T-cell (primary cell): ENCODE data around the gene IFITM2. TPM values are rescaled to one million over a fixed set of nuclear protein-coding genes. Genes with fewer than 3 reads are reported as not detected.
"Not testable (repeated sequence)": the region's sequence is repeated elsewhere in the genome, so short reads cannot be mapped to it uniquely, and the experiment has no call there.

Experiments used
- ATAC-seq, 4 experiments: fragments of 200-7000 bp in 3 of 4; fragments of 150-1000 bp in 1 of 4; cut with Tn5 transposase; replicated peaks in 1 of 4; 1 replicate in 3 of 4; 2 replicates in 1 of 4; pipeline ENCODE4 v1.10.0; 2021; ENCODE audit warnings: moderate library complexity in 3 of 4, mild to moderate bottlenecking in 2 of 4, moderate number of reproducible peaks in 1 of 4
- CTCF ChIA-PET, 2 donors: fragments of 300-600 bp; sonication (Branson Sonifier 250); formaldehyde crosslinking; loops; one replicate each; lab custom pipeline; 2022; ENCODE audit warnings: antibody characterized with exemption in 2 of 2; lab: Charles Lee
- POLR2A ChIA-PET, 2 donors: fragments of 300-600 bp; sonication (Branson Sonifier 250); formaldehyde crosslinking; loops; one replicate each; lab custom pipeline; 2022; ENCODE audit warnings: antibody characterized with exemption in 2 of 2; lab: Charles Lee
- DNase-seq, 35 experiments: peaks; one replicate each; pipeline versions ENCODE4 v3.0.0 to v3.0.0-alpha.2; 2013 to 2023
- H3K27ac ChIP-seq: one replicate; pipeline ENCODE4 v1.5.1; 2013; ENCODE audit warnings: low read length
- H3K27me3 ChIP-seq, 2 experiments: replicated peaks in 1 of 2; 1 replicate in 1 of 2; 2 replicates in 1 of 2; pipeline versions ENCODE4 v1.6.1 to v1.7.0; 2013; ENCODE audit warnings: low read length in 1 of 2, mixed read lengths in 1 of 2; ENCODE audit not compliant: control insufficient read depth in 2 of 2, insufficient read depth in 2 of 2; ENCODE audit errors: extremely low read depth in 1 of 2
- H3K36me3 ChIP-seq, 2 donors: 1 replicate in 1 of 2; 2 replicates in 1 of 2; pipeline versions ENCODE4 v1.6.1 to v1.7.0; 2013; ENCODE audit warnings: low read length in 1 of 2; ENCODE audit not compliant: control insufficient read depth in 2 of 2, insufficient read depth in 1 of 2; ENCODE audit errors: extremely low read depth in 1 of 2
- H3K4me1 ChIP-seq, 2 experiments: 1 replicate in 1 of 2; 2 replicates in 1 of 2; pipeline versions ENCODE4 v1.6.1 to v1.7.0; 2013; ENCODE audit warnings: low read length in 2 of 2, mixed read lengths in 1 of 2; ENCODE audit not compliant: insufficient read depth in 2 of 2, control insufficient read depth in 1 of 2; ENCODE audit errors: extremely low read depth in 1 of 2
- H3K4me3 ChIP-seq, 2 donors: 1 replicate in 1 of 2; 2 replicates in 1 of 2; pipeline versions ENCODE4 v1.5.1 to v1.7.0; 2013; ENCODE audit warnings: mild to moderate bottlenecking in 2 of 2, low read length in 1 of 2, moderate library complexity in 1 of 2; ENCODE audit not compliant: control insufficient read depth in 1 of 2; ENCODE audit errors: extremely low read depth in 1 of 2
- H3K9me3 ChIP-seq: 2 replicates; pipeline ENCODE4 v1.7.0; 2013
- H3K27ac Mint-ChIP-seq, 2 donors: one replicate each; pipeline ENCODE4 v1.8.0; 2020 to 2021; ENCODE audit warnings: mild to moderate bottlenecking in 2 of 2, mixed read lengths in 2 of 2
- H3K27me3 Mint-ChIP-seq, 2 donors: one replicate each; pipeline ENCODE4 v1.8.0; 2021 to 2022; ENCODE audit warnings: mixed read lengths in 2 of 2
- H3K36me3 Mint-ChIP-seq: one replicate; pipeline ENCODE4 v1.8.0; 2021; ENCODE audit warnings: mixed read lengths
- H3K4me1 Mint-ChIP-seq, 3 donors: one replicate each; pipeline ENCODE4 v1.8.0; 2020 to 2022; ENCODE audit warnings: mixed read lengths in 3 of 3, mild to moderate bottlenecking in 1 of 3
- H3K4me3 Mint-ChIP-seq, 3 donors: one replicate each; pipeline ENCODE4 v1.8.0; 2020 to 2022; ENCODE audit warnings: mild to moderate bottlenecking in 3 of 3, mixed read lengths in 3 of 3, moderate library complexity in 3 of 3
- H3K9me3 Mint-ChIP-seq, 3 donors: one replicate each; pipeline ENCODE4 v1.8.0; 2020 to 2022; ENCODE audit warnings: mixed read lengths in 3 of 3
- WGBS: methylation state at CpG from one replicate; pipeline ENCODE4 v1.1.5; 2013; ENCODE audit warnings: missing lambda C conversion rate; ENCODE audit not compliant: insufficient coverage; 5-methylcytosine and 5-hydroxymethylcytosine counted together
- total RNA-seq, 35 experiments: library from RNA in 6 of 35; stranded (reverse) in 6 of 35; fragments of 120-200 nt in 1 of 35; gene quantifications; one replicate each; pipeline versions ENCODE4 v1.2.1 to v1.2.4 and lab custom pipeline; 2013 to 2026

The IFITM2 gene
- total RNA-seq, 5 donors from 2014 or later (not counting 1 experiment from before 2014, with no cell fraction given), result 276 to 654 (median 359) TPM

DNA sequence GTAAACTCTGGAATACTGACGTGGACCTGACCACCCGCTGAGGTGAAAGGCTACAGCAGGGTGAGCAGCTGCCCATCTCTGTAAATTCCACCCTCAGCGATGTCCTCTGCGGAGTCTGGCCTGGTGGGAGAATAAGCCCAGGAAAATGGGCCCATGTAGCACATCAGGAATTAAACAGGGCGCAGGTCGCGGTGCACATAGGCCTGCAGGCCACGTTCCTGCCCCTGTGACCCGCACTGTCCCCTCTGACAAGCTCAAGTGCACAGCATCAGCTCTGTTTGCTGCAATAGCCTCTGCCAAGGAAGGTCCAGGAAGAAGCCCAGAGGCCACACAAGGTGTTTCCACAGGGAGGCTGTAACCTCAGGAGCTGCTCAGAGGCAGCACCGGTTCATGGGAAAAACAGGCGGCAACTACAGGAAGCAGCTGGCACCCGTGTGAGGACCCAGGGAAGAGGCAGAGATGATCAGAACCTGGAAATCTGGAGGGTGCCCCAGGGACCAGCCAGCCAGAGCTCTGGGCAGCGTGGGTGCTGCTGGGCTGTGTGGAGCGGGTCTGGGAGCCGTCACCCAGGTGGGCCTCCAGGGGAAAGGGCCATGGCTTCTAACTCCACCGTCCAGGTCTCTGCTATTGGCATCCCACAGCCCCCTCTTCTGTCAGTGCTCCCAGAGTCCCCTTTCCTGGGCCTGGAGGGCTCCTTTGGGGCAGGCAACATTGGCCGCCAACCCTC lies 808 bp upstream of the IFITM2 start:
- WGBS, result 97% methylated on average over 16 of the region's 17 CpGs
- H3K4me1 Mint-ChIP-seq, result peaks cover 43 to 58% (median 57%) of the 10 kb centered on the region in 3 donors
- Histone ChIP-seq H3K36me3 (no peaks in the 10 kb centered on the region), H3K27me3 (no peaks in the 10 kb centered on the region), H3K27ac (peak overlapping the region; percentile 86), H3K4me1 (peaks cover 14 to 55% of the 10 kb centered on the region in 2 experiments), H3K4me3 (peak overlapping the region in 1 of 2 donors; percentile 20), H3K9me3 (no peaks in the 10 kb centered on the region)
- H3K4me3 Mint-ChIP-seq, result peak overlapping the region; percentile 84 to 94 (median 90)
- ATAC-seq (no peak), DNase-seq (no peak)
- peak overlapping the region; percentile 97 to 99 for H3K27ac Mint-ChIP-seq
- H3K36me3 Mint-ChIP-seq, result no peaks in the 10 kb centered on the region
- POLR2A ChIA-PET, result no interaction called here
- no peaks in the 10 kb centered on the region for H3K9me3 Mint-ChIP-seq
- peaks cover 0 to 2% of the 10 kb centered on the region in 2 donors for H3K27me3 Mint-ChIP-seq
- CTCF ChIA-PET, result interaction anchor here in 1 of 2 donors (0.7 to 0.8 kb wide), 2 partner anchors 10 to 56 kb away, joined by 3 to 5 read pairs; no protein-coding TSS in a partner anchor

- ChIA-PET CTCF (interaction anchor here (0.6 to 1.3 kb wide), 3 partner anchors 47 to 106 kb away, joined by 3 read pairs; partner anchors contain the start of gene SIGIRR (in 1 of the 2)), POLR2A (interaction anchor here in 1 of 2 donors (0.7 kb wide), 1 partner anchor 136 kb away, joined by 3 read pairs; no protein-coding TSS in a partner anchor)
- not testable (repeated sequence) for H3K36me3 ChIP-seq, H3K36me3 Mint-ChIP-seq, H3K27me3 Mint-ChIP-seq, H3K9me3 Mint-ChIP-seq, H3K27me3 ChIP-seq, H3K9me3 ChIP-seq
- ATAC-seq (peak in 3 of 4 experiments; percentile 6 to 11 (median 10)), DNase-seq (peak in 6 of 35 experiments; percentile 30 to 53 (median 46))
- Mint-ChIP-seq H3K4me1 (peaks cover 53 to 68% (median 65%) of the 10 kb centered on the region in 3 donors), H3K4me3 (peak overlapping the region; percentile 84 to 94 (median 90)), H3K27ac (peak overlapping the region; percentile 97 to 99)
- Histone ChIP-seq H3K4me3 (peak overlapping the region; percentile 69 to 70), H3K4me1 (peaks cover 17 to 74% of the 10 kb centered on the region in 2 experiments), H3K27ac (peak overlapping the region; percentile 86)
- 11% methylated on average over 13 of the region's 24 CpGs for WGBS
Measured at GRCh38 chr11:308740-309665, 1.4 kb downstream of the IFITM2 start.

DNA sequence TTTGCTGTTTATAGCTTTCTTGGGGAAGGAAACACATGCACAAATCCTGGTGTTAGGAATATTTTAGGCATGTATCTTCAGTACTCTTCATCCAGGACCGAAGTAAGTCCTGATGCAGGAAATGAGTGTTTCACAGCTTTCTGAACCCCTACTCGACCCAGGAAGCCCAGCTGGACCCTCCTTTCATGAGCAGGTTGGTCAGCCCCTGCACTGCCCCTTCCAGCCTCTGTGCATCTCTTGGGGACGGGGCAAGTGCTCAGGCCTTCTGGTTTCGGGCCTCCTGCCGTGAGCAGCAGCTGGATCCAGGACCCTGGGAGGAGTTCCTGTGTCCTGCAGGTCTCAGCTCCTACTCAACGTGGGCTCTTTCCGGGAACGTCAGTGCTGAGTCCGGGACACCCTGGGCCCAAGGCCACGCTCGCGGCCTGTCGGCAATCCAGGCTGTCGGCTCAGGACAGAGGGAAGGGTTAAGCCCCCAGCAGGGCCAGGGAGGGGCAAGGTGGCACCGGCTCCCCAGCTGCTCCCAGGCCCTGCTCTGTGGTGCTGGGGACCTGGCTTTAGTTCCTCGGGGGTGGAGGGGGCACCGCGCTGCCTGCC lies 2.5 kb downstream of the IFITM2 start:
- H3K9me3 ChIP-seq, H3K36me3 Mint-ChIP-seq, H3K9me3 Mint-ChIP-seq, H3K27me3 ChIP-seq, POLR2A ChIA-PET, H3K36me3 ChIP-seq, DNase-seq, ATAC-seq, H3K27me3 Mint-ChIP-seq: not testable (repeated sequence)
- 0% methylated on average over 2 of the region's 18 CpGs for WGBS
- H3K4me3 Mint-ChIP-seq, result peak overlapping the region; percentile 84 to 94 (median 90)
- Histone ChIP-seq H3K4me1 (peaks cover 17 to 68% of the 10 kb centered on the region in 2 experiments), H3K4me3 (peak overlapping the region; percentile 69 to 70), H3K27ac (peak overlapping the region; percentile 86)
- peak overlapping the region; percentile 97 to 99 for H3K27ac Mint-ChIP-seq
- CTCF ChIA-PET, result interaction anchor here in 1 of 2 donors (1.3 kb wide), 1 partner anchor 60 kb away, joined by 3 read pairs; no protein-coding TSS in a partner anchor
- peaks cover 50 to 69% (median 64%) of the 10 kb centered on the region in 3 donors for H3K4me1 Mint-ChIP-seq

- H3K4me1 Mint-ChIP-seq, result peaks cover 39 to 58% (median 54%) of the 10 kb centered on the region in 3 donors
- H3K36me3 ChIP-seq, result peaks cover 0 to 10% of the 10 kb centered on the region in 2 donors
- DNase-seq, result peak in 1 of 35 experiments; percentile 13
- ChIA-PET CTCF (interaction anchor here in 1 of 2 donors (0.6 to 2.0 kb wide), 2 partner anchors 15 to 60 kb away, joined by 4 to 6 read pairs; no protein-coding TSS in a partner anchor), POLR2A (interaction anchor here in 1 of 2 donors (0.6 kb wide), 1 partner anchor 9 kb away, joined by 4 read pairs; no protein-coding TSS in a partner anchor)
- H3K9me3 Mint-ChIP-seq, H3K9me3 ChIP-seq, H3K27me3 ChIP-seq, H3K27me3 Mint-ChIP-seq, H3K36me3 Mint-ChIP-seq: not testable (repeated sequence)
- peak overlapping the region; percentile 90 to 94 (median 91) for H3K4me3 Mint-ChIP-seq
- no CpG with 5 or more reads among the region's 71 CpGs for WGBS
- H3K27ac Mint-ChIP-seq, result peak overlapping the region; percentile 97 to 99
- H3K4me3 ChIP-seq, result peak overlapping the region; percentile 87 to 99
- H3K27ac ChIP-seq, result peak overlapping the region; percentile 86
- peaks cover 12 to 62% of the 10 kb centered on the region in 2 experiments for H3K4me1 ChIP-seq
- peak; percentile 14 to 51 (median 36) for ATAC-seq
Measured at GRCh38 chr11:311013-311748, 3.6 kb downstream of the IFITM2 start.

DNA sequence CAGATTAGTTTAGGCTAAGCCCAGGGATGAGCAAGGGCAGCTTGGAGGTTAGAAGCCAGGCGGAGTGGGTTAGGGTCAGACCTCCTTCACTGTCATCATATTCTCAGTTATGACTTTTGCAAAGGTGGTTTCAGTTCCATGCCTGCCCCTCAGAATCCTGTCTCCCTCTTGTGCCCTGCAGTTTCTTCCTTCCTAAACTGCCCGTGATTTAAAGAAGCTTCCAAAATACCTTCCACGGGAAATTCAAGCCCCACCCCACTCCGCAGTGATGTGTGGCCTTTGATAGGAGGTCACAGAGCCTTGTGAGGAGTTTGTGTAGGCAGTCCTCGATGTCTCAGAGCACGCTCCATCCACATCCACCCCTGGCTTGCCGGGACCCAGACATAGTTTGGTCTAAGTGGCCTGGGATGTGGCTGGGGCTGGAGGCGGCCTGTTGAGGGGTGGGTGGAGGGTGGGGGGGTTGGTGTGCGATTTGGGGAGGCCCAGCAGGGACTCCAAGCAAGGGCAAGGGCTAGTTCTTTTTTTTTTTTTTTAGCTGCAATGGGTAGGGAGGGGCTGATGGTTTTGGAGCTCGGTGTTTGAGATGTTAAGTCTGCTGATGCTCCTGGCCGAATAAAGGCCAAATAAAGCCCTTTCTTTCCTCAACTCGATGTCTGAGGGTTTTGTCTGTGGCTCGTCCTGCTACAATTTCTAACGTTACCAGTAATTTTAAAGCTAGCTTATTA lies 4.6 kb downstream of the IFITM2 start:
- ATAC-seq (no peak), DNase-seq (peak in 2 of 35 experiments; percentile 21 to 51)
- POLR2A ChIA-PET, result interaction anchor here (0.6 to 1.1 kb wide), 5 partner anchors 12 to 194 kb away, joined by 3 to 9 read pairs (median 5); no protein-coding TSS in a partner anchor
- H3K4me3 ChIP-seq, result peak overlapping the region; percentile 87 to 99
- H3K36me3 Mint-ChIP-seq, result peaks cover 15% of the 10 kb centered on the region
- H3K36me3 ChIP-seq, result peaks cover 0 to 15% of the 10 kb centered on the region in 2 donors
- CTCF ChIA-PET, result interaction anchor here (0.5 to 2.0 kb wide), 7 partner anchors 28 to 97 kb away, joined by 3 to 11 read pairs (median 4); no protein-coding TSS in a partner anchor
- 6% methylated on average over 2 of the region's 14 CpGs for WGBS
- peaks cover 40 to 58% (median 56%) of the 10 kb centered on the region in 3 donors for H3K4me1 Mint-ChIP-seq
- H3K27ac ChIP-seq, result peak overlapping the region; percentile 86
- peak overlapping the region; percentile 97 to 99 for H3K27ac Mint-ChIP-seq
- H3K27me3 Mint-ChIP-seq, result no peaks in the 10 kb centered on the region
- H3K9me3 ChIP-seq, result no peaks in the 10 kb centered on the region
- H3K27me3 ChIP-seq, result peaks cover 0 to 5% of the 10 kb centered on the region in 2 experiments
- H3K9me3 Mint-ChIP-seq, result no peaks in the 10 kb centered on the region
- peak overlapping the region; percentile 90 to 94 (median 91) for H3K4me3 Mint-ChIP-seq
- H3K4me1 ChIP-seq, result peaks cover 7 to 61% of the 10 kb centered on the region in 2 experiments
